ENCODE results near the gene PPP1R37.
A peak's percentile ranks its signal among the peaks of the same experiment; 100 is the strongest.

Gene PPP1R37

DNA sequence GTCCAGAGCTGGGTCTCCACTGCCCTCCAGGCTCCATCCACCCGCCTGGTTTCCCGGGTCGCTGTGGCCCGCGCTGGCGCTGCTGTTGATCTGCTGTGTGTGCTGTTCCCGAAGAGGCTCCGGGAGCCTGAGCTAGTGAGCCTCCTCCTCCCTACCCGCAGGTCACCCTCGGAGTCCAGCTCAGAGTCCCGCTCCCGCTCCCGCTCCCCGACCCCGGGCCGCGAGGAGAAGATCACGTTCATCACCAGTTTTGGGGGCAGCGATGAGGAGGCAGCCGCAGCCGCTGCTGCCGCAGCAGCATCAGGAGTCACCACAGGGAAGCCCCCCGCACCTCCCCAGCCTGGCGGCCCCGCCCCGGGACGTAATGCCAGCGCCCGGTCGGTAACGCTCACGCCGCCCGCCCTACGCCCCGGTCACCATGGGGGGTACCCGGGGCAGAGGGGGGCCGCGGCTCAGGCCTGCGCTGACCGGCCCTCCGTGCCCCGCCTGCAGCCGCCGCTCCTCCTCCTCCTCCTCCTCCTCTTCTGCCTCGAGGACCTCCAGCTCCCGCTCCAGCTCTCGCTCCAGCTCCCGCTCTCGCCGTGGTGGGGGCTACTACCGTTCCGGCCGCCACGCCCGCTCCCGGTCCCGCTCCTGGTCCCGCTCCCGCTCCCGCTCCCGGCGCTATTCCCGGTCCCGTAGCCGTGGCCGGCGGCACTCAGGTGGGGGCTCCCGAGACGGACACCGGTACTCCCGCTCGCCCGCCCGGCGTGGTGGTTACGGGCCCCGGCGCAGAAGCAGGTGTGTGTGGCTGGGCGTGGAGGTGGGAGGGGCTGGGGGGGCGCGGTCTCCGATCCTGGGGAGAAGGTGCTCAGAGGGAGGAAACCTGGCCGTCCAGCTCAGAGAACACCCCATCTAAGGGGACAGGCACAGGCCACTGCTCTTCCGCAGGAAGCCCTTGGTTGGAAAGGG lies 28.9 kb upstream of the PPP1R37 start:
- TF ChIP-seq EZH2 (IDR thresholded peaks at IDR 0.05; ENCODE audit: borderline replicate concordance, low read length), result no peak
- TF ChIP-seq, protein P1, sequence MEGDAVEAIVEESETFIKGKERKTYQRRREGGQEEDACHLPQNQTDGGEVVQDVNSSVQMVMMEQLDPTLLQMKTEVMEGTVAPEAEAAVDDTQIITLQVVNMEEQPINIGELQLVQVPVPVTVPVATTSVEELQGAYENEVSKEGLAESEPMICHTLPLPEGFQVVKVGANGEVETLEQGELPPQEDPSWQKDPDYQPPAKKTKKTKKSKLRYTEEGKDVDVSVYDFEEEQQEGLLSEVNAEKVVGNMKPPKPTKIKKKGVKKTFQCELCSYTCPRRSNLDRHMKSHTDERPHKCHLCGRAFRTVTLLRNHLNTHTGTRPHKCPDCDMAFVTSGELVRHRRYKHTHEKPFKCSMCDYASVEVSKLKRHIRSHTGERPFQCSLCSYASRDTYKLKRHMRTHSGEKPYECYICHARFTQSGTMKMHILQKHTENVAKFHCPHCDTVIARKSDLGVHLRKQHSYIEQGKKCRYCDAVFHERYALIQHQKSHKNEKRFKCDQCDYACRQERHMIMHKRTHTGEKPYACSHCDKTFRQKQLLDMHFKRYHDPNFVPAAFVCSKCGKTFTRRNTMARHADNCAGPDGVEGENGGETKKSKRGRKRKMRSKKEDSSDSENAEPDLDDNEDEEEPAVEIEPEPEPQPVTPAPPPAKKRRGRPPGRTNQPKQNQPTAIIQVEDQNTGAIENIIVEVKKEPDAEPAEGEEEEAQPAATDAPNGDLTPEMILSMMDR (IDR thresholded peaks at IDR 0.05; ENCODE audit: low read length), result no peak

DNA sequence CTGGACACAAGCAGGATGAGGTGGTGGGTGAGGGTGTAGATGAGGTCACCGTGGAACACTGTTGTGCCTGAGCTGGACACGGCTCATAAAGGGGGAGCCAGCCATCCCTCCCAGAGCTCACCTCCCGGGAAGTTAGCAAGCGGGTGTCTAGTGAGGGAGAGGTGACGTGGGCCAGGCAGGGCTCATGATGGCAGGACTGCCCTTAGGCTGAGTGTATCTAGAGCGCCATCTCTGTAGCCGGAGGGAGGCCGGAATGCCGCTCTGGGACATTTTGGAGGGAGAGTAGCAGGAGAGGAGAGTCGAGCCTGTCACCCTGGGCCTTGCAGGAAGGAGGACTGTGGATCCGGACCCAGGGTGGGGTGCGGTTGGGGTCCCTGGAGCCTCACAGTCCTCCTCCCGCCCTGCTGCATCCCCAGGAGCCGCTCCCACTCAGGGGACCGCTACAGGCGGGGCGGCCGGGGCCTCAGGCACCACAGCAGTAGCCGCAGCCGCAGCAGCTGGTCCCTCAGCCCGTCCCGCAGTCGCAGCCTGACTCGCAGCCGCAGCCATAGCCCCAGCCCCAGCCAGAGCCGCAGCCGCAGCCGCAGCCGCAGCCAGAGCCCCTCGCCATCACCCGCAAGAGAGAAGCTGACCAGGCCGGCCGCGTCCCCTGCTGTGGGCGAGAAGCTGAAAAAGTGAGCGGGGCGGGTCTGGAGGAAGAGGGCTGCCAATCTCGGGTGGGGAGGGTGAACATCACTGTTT lies 25.9 kb upstream of the PPP1R37 start:
- peaks cover 91% of the 10 kb centered on the region for H3K36me3 ChIP-seq (ENCODE audit: insufficient read depth, low read length)
- no peaks in the 10 kb centered on the region for H4K20me1 ChIP-seq (ENCODE audit: insufficient read depth, low read length)
- no peaks in the 10 kb centered on the region for H3K9me3 ChIP-seq (ENCODE audit: low read length)
- no peak overlapping the region for H3K4me2 ChIP-seq (ENCODE audit: low read length)
- peaks cover 16% of the 10 kb centered on the region for H3K4me1 ChIP-seq (ENCODE audit: insufficient read depth, low read length, severe bottlenecking)
- no peak overlapping the region for H2AFZ ChIP-seq (ENCODE audit: low read length)
- H3K27me3 ChIP-seq (ENCODE audit: insufficient read depth, low read length), result no peaks in the 10 kb centered on the region
- no peaks in the 10 kb centered on the region for H3K9me2 ChIP-seq (ENCODE audit: low read depth, low read length)
- no peak overlapping the region for H3K27ac ChIP-seq (ENCODE audit: low read depth, low read length, poor library complexity, severe bottlenecking)
- no peaks in the 10 kb centered on the region for H3K79me2 ChIP-seq (ENCODE audit: insufficient read depth, low read length)
- TF ChIP-seq EZH2 (IDR thresholded peaks at IDR 0.05; ENCODE audit: borderline replicate concordance, low read length), result no peak
- TF ChIP-seq, protein P1 (IDR thresholded peaks at IDR 0.05; ENCODE audit: low read length), result no peak
- H3K4me3 ChIP-seq (ENCODE audit: low read depth, low read length, poor library complexity, severe bottlenecking), result no peak overlapping the region
- H3F3A ChIP-seq (ENCODE audit: insufficient read depth, low read length), result 0 out of 2 replicates have a peak, but pooled peaks cover 6% of the 10 kb centered on the region
- no peak overlapping the region for H3K9ac ChIP-seq (ENCODE audit: low read length)

More for the DNA sequence above, 28.9 kb upstream of the PPP1R37 start:
- Histone ChIP-seq H3K9ac (ENCODE audit: low read length) (no peak overlapping the region), H3K9me2 (ENCODE audit: low read depth, low read length) (no peaks in the 10 kb centered on the region), H3K4me1 (ENCODE audit: insufficient read depth, low read length, severe bottlenecking) (no peaks in the 10 kb centered on the region), H4K20me1 (ENCODE audit: insufficient read depth, low read length) (no peaks in the 10 kb centered on the region), H3K36me3 (ENCODE audit: insufficient read depth, low read length) (peaks cover 90% of the 10 kb centered on the region), H3K9me3 (ENCODE audit: low read length) (no peaks in the 10 kb centered on the region), H3K4me3 (ENCODE audit: low read depth, low read length, poor library complexity, severe bottlenecking) (no peak overlapping the region), H3K79me2 (ENCODE audit: insufficient read depth, low read length) (no peaks in the 10 kb centered on the region), H3K4me2 (ENCODE audit: low read length) (no peak overlapping the region), H3K27me3 (ENCODE audit: insufficient read depth, low read length) (no peaks in the 10 kb centered on the region), H3F3A (ENCODE audit: insufficient read depth, low read length) (no peaks in the 10 kb centered on the region), H3K27ac (ENCODE audit: low read depth, low read length, poor library complexity, severe bottlenecking) (no peak overlapping the region), H2AFZ (ENCODE audit: low read length) (no peak overlapping the region)

DNA sequence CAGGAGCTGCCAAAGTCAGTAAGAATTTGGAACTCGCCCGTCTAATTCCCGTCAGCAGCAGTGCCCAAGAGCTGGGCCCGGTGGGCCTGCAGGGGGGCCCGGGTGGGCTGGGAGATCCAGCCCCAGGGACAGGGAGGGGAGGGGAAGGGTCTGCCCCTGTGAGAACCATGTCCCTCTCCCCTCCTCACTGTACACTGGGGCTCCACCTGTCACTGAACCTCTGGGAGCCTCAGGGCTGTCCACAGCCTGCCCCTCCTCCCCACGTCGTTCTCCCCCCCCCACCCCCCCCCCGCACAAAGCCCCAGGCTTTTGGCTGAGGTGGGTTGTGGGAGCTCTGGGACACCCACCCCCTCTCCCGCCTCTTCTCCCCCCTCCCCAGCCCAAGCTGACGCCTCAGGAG lies 24.9 kb upstream of the PPP1R37 start:
- H3F3A ChIP-seq (ENCODE audit: insufficient read depth, low read length), result 0 out of 2 replicates have a peak, but pooled peaks cover 6% of the 10 kb centered on the region
- no peak overlapping the region for H3K9ac ChIP-seq (ENCODE audit: low read length)
- H2AFZ ChIP-seq (ENCODE audit: low read length), result no peak overlapping the region
- peaks cover 25% of the 10 kb centered on the region for H3K4me1 ChIP-seq (ENCODE audit: insufficient read depth, low read length, severe bottlenecking)
- H3K4me2 ChIP-seq (ENCODE audit: low read length), result no peak overlapping the region
- no peaks in the 10 kb centered on the region for H3K9me2 ChIP-seq (ENCODE audit: low read depth, low read length)
- H3K27ac ChIP-seq (ENCODE audit: low read depth, low read length, poor library complexity, severe bottlenecking), result peak overlapping the region; percentile 61
- no peaks in the 10 kb centered on the region for H3K79me2 ChIP-seq (ENCODE audit: insufficient read depth, low read length)
- no peaks in the 10 kb centered on the region for H3K9me3 ChIP-seq (ENCODE audit: low read length)
- H4K20me1 ChIP-seq (ENCODE audit: insufficient read depth, low read length), result no peaks in the 10 kb centered on the region
- no peak overlapping the region for H3K4me3 ChIP-seq (ENCODE audit: low read depth, low read length, poor library complexity, severe bottlenecking)
- peaks cover 88% of the 10 kb centered on the region for H3K36me3 ChIP-seq (ENCODE audit: insufficient read depth, low read length)
- TF ChIP-seq, protein P1 (IDR thresholded peaks at IDR 0.05; ENCODE audit: low read length), result no peak
- TF ChIP-seq EZH2 (IDR thresholded peaks at IDR 0.05; ENCODE audit: borderline replicate concordance, low read length), result no peak
- no peaks in the 10 kb centered on the region for H3K27me3 ChIP-seq (ENCODE audit: insufficient read depth, low read length)

All from OCI-LY1 (cell line).